K562 (cell line): Measurements from ENCODE around the gene UTP14A.

Experiments
- CHD2 ChIP-seq: IDR thresholded peaks from 2 replicates; pipeline ENCODE4 v1.6.1; 2011; ENCODE audit warnings: low read depth, low read length
- CTCF ChIP-seq, 3 experiments: IDR thresholded peaks in 2 of 3; conservative IDR thresholded peaks in 1 of 3; 2 replicates each; pipeline ENCODE4 v1.5.1; 2011 to 2012; ENCODE audit warnings: low read length in 3 of 3, mild to moderate bottlenecking in 3 of 3, control low read depth in 2 of 3, improper control_type of control experiment in 1 of 3, inconsistent platforms in 1 of 3, low read depth in 1 of 3, mixed read lengths in 1 of 3, moderate library complexity in 1 of 3; ENCODE audit not compliant: insufficient read depth in 2 of 3
- HDAC6 ChIP-seq: IDR thresholded peaks from 2 replicates; pipeline ENCODE4 v1.6.1; 2012; ENCODE audit warnings: low read depth, mild to moderate bottlenecking, control low read depth, inconsistent platforms, low read length, moderate library complexity
- MAZ ChIP-seq, 2 experiments: fragments of 450-650 bp in 1 of 2; sonication (generic) in 1 of 2; formaldehyde crosslinking; IDR thresholded peaks in 1 of 2; conservative IDR thresholded peaks in 1 of 2; 2 replicates each; pipeline versions ENCODE4 v1.4.0 to v1.5.0; 2020; ENCODE audit warnings: mild to moderate bottlenecking in 1 of 2, missing genetic modification reagents in 1 of 2
- NFXL1 ChIP-seq: fragments of 450-650 bp; formaldehyde crosslinking; IDR thresholded peaks from 2 replicates; pipeline ENCODE4 v1.4.0; 2021; ENCODE audit warnings: mild to moderate bottlenecking
- NR2C2 ChIP-seq, 2 experiments: fragments of 200-800 bp in 1 of 2; sonication (Bioruptor generic) in 1 of 2; sonication (generic) in 1 of 2; formaldehyde crosslinking in 1 of 2; IDR thresholded peaks; 2 replicates each; pipeline versions ENCODE4 v1.6.1 to v1.8.0; 2016 to 2022; ENCODE audit warnings: mild to moderate bottlenecking in 1 of 2, missing compliant biosample characterization in 1 of 2, missing genetic modification characterization in 1 of 2, missing genetic modification reagents in 1 of 2
- PKNOX1 ChIP-seq: fragments of 450-650 bp; IDR thresholded peaks from 2 replicates; pipeline ENCODE4 v1.6.1; 2016
- POU5F1 ChIP-seq: fragments of 150-350 bp; IDR thresholded peaks from 2 replicates; pipeline ENCODE4 v1.6.1; 2014; ENCODE audit warnings: borderline replicate concordance, low read length, low read depth, mild to moderate bottlenecking; ENCODE audit not compliant: partially characterized antibody
- RBM39 ChIP-seq: fragments of 200-400 bp; formaldehyde crosslinking; optimal IDR thresholded peaks from 2 replicates; pipeline ENCODE3; 2018; ENCODE audit warnings: low read depth, low read length
- RFX1 ChIP-seq: fragments of 450-650 bp; IDR thresholded peaks from 2 replicates; pipeline ENCODE4 v1.6.1; 2016; ENCODE audit warnings: mild to moderate bottlenecking, moderate library complexity
- RNF2 ChIP-seq: sonication (generic); IDR thresholded peaks from 2 replicates; pipeline ENCODE4 v1.6.1; 2016
- SMAD4 ChIP-seq: fragments of 250-450 bp; sonication (Bioruptor Pico); conservative IDR thresholded peaks from 2 replicates; pipeline ENCODE4 v1.8.0; 2021; ENCODE audit warnings: inconsistent platforms, mild to moderate bottlenecking, moderate library complexity

- TF ChIP-seq HDAC6, result no peak
- no peak for TF ChIP-seq POU5F1
- no peak for TF ChIP-seq SMAD4 (CRISPR knock-in tag)
- TF ChIP-seq RNF2, result no peak
- no peak for TF ChIP-seq NFXL1 (CRISPR knock-in tag)
- TF ChIP-seq MAZ (CRISPR knock-in tag; conservative IDR thresholded peaks at IDR 0.05 in 1 of 2, IDR thresholded peaks at IDR 0.05 in 1 of 2), result no peak
- TF ChIP-seq RBM39, result no peak
- no peak for TF ChIP-seq RFX1
- TF ChIP-seq CTCF (IDR thresholded peaks at IDR 0.05 in 2 of 3, conservative IDR thresholded peaks at IDR 0.05 in 1 of 3; ENCODE audit: insufficient read depth in 2 of 3, low read depth in 1 of 3, low read length in 3 of 3), result no peak
- TF ChIP-seq CHD2, result no peak
- no peak for TF ChIP-seq NR2C2 (CRISPR knock-in tag; IDR thresholded peaks at IDR 0.05)
- TF ChIP-seq NR2C2 (tag; IDR thresholded peaks at IDR 0.05), result no peak
- no peak for TF ChIP-seq PKNOX1
These were observed 32.1 kb downstream of the UTP14A start for GRCh38 chrX:129938081-129938480.
